BLaER1 (cell line): ENCODE results near the gene SLC1A1.
"Not testable (repeated sequence)": the region's sequence is repeated elsewhere in the genome, so short reads cannot be mapped to it uniquely, and the experiment has no call there.

Source experiments
- H3K27ac ChIP-seq: shearing (Covaris generic); formaldehyde crosslinking; 2 replicates; pipeline ENCODE4 v1.8.1; 2022
- H3K27me3 ChIP-seq: shearing (Covaris generic); formaldehyde crosslinking; 2 replicates; pipeline ENCODE4 v1.8.1; 2022
- H3K36me3 ChIP-seq: shearing (Covaris generic); formaldehyde crosslinking; 2 replicates; pipeline ENCODE4 v1.8.1; 2022
- H3K4me1 ChIP-seq: shearing (Covaris generic); formaldehyde crosslinking; 2 replicates; pipeline ENCODE4 v1.8.1; 2022
- H3K4me2 ChIP-seq: shearing (Covaris generic); formaldehyde crosslinking; 2 replicates; pipeline ENCODE4 v1.8.1; 2022
- H3K4me3 ChIP-seq: shearing (Covaris generic); formaldehyde crosslinking; 2 replicates; pipeline ENCODE4 v1.8.1; 2022
- H3K9ac ChIP-seq: shearing (Covaris generic); formaldehyde crosslinking; 2 replicates; pipeline ENCODE4 v1.8.1; 2022
- H3K9me3 ChIP-seq: shearing (Covaris generic); formaldehyde crosslinking; 2 replicates; pipeline ENCODE4 v1.8.1; 2022
- H4K20me1 ChIP-seq: shearing (Covaris generic); formaldehyde crosslinking; 2 replicates; pipeline ENCODE4 v1.8.1; 2022
- Cebpa-rat ChIP-seq: shearing (Covaris generic); IDR thresholded peaks from 2 replicates; pipeline ENCODE4 v1.8.1; 2022

The SLC1A1 gene

DNA sequence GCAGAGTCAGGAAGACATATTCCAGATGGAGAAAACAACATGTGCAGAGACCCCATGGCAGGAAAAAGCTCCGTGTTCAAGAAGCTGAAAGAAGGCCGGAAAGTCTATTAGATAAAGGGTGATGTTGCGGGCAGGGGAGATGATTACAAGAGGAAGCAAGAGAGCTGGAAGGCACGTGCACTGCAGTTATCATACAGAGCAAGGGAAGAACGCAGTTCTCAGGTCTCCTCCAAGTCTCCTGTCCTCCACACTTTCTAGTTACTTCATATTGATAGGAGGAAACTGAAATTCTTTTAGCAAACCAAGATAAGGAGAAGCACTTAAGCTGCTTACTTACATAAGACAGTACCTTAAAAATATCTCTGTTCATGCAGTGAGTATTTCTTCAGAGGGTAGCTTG, 113.6 kb downstream of the SLC1A1 start:
- 0 out of 2 replicates have a peak, but pooled peaks cover 2% of the 10 kb centered on the region for H3K27me3 ChIP-seq

DNA sequence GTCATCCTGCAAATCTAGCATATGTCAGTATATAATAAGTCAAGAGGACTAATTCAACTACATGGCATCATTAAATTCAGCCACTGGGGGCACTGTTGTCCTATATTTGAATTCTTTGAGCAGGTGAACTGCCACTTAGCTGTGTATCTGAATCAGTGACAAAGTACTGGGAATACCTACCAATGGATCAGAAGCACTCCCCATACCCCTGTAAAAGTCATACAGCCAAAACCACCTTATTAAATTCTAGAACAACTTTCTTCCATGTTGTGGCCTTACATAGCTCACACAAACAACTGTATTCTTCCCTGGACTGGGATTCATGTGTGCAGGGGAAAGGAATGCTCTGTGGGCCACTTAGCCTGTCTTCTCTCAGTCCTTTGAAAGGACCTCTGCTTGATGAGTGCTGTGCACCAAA, 114.4 kb downstream of the SLC1A1 start:
- no peak overlapping the region for H3K4me3 ChIP-seq
- no peaks in the 10 kb centered on the region for H3K9me3 ChIP-seq
- no peak overlapping the region for H3K9ac ChIP-seq
- no peak overlapping the region for H3K4me2 ChIP-seq
- H3K36me3 ChIP-seq: no peaks in the 10 kb centered on the region
- H4K20me1 ChIP-seq: no peaks in the 10 kb centered on the region
- H3K27ac ChIP-seq: no peak overlapping the region
- H3K4me1 ChIP-seq: no peaks in the 10 kb centered on the region
- H3K27me3 ChIP-seq: 0 out of 2 replicates have a peak, but pooled peaks cover 2% of the 10 kb centered on the region
- TF ChIP-seq Cebpa-rat: no peak

More for the DNA sequence above, 113.6 kb downstream of the SLC1A1 start:
- H4K20me1 ChIP-seq: no peaks in the 10 kb centered on the region
- no peak overlapping the region for H3K4me3 ChIP-seq
- no peaks in the 10 kb centered on the region for H3K9me3 ChIP-seq
- no peak for TF ChIP-seq Cebpa-rat
- no peak overlapping the region for H3K27ac ChIP-seq
- no peaks in the 10 kb centered on the region for H3K36me3 ChIP-seq
- H3K4me1 ChIP-seq: no peaks in the 10 kb centered on the region
- no peak overlapping the region for H3K9ac ChIP-seq
- H3K4me2 ChIP-seq: no peak overlapping the region

DNA sequence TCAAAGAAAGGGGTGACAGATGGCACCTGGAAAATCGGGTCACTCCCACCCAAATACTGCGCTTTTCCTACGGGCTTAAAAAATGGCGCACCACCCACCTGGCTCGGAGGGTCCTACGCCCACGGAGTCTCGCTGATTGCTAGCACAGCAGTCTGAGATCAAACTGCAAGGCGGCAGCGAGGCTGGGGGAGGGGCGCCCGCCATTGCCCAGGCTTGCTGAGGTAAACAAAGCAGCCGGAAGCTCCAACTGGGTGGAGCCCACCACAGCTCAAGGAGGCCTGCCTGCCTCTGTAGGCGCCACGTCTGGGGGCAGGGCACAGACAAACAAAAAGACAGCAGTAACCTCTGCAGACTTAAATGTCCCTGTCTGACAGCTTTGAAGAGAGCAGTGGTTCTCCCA, 115.8 kb downstream of the SLC1A1 start:
- not testable (repeated sequence) for H3K27ac ChIP-seq, H3K9ac ChIP-seq, H4K20me1 ChIP-seq, H3K4me2 ChIP-seq, H3K9me3 ChIP-seq, H3K4me1 ChIP-seq, H3K36me3 ChIP-seq, H3K4me3 ChIP-seq, H3K27me3 ChIP-seq

DNA sequence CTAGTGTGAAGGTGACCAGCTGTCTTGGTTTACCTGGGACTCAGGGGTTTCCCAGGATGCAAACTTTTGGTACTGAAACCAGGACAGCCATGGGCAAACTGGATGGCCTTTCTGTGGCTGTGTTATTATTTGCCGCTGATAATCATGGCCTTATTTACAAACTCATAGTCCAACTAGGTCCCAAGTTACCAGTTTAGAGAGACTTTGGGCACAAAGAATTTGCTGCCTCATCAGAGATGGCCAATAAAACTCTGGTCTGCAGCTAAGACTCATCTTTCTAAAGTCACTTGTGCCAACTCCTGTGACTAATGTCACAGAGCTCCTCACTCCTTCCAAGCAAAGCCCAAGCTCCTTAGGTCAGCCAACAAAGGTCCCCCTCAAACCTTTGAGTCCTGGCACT, 124.4 kb downstream of the SLC1A1 start:
- Histone ChIP-seq H3K4me1 (no peaks in the 10 kb centered on the region), H4K20me1 (no peaks in the 10 kb centered on the region), H3K4me2 (no peak overlapping the region), H3K36me3 (no peaks in the 10 kb centered on the region), H3K27me3 (no peaks in the 10 kb centered on the region), H3K4me3 (no peak overlapping the region), H3K9ac (no peak overlapping the region), H3K27ac (no peak overlapping the region), H3K9me3 (no peaks in the 10 kb centered on the region)
- no peak for TF ChIP-seq Cebpa-rat

DNA sequence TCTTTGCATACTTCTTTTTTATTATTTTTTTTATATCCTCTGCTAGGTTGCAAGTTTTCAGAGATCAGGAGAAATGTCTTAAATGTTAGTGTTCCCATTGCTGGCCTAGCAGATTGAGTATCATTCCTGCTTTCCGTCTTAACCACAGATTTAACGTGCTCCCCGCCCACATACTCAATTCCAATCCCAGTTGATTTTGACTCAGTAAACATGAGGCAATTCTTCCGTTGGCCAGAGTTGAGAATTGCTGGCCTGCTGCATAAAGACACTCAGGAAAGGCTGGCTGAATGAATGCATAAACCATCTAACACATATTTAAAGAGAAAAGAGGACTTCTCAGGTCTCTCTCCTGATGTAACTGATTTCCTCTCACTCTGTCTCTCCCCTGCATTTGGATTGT, 125.0 kb downstream of the SLC1A1 start:
- H3K4me3 ChIP-seq: no peak overlapping the region
- H3K27ac ChIP-seq: no peak overlapping the region
- no peak overlapping the region for H3K4me2 ChIP-seq
- no peaks in the 10 kb centered on the region for H3K4me1 ChIP-seq
- H4K20me1 ChIP-seq: no peaks in the 10 kb centered on the region
- TF ChIP-seq Cebpa-rat: no peak
- H3K9ac ChIP-seq: no peak overlapping the region
- H3K9me3 ChIP-seq: no peaks in the 10 kb centered on the region
- no peaks in the 10 kb centered on the region for H3K27me3 ChIP-seq
- no peaks in the 10 kb centered on the region for H3K36me3 ChIP-seq

DNA sequence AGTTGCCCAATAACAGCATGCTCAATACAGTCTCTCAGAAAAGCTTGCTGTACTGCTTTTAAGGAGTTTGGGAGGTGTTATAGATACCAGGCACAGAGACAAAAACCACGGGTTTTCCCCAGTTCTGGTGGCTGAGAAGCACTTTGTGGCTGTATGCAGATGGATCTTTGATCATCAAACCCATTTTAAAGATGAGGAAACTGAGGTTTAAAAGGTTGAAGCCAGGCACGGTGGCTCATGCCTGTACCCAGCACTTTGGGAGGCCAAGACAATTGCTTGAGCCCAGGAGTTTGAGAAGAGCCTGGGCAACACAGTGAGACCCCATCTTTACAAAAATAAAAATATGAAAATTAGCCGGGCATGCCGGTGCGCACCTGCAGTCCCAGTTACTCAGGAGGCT, 125.5 kb downstream of the SLC1A1 start:
- Histone ChIP-seq H3K9me3 (no peaks in the 10 kb centered on the region), H3K4me2 (no peak overlapping the region)

DNA sequence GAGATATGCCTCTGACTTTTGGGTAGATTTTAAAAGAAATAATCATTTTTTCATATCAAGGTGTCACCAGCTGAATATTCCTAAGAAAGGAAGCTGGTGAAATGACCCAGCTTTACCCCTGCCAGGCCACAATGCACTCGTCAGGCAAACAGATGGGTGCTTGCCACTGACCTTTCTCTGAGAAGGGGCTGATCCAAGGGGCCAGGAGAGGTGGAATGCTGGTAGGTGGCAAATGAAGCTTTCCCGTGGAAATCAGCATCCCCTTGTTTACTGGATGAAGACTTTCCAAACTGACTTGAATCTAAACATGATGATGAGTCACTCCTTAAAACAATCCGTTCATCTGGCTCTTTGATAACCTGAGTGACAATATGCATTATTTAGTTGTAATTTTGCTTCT, 127.5 kb downstream of the SLC1A1 start:
- Histone ChIP-seq H3K4me1 (no peaks in the 10 kb centered on the region), H3K27ac (no peak overlapping the region), H3K4me3 (no peak overlapping the region), H3K4me2 (no peak overlapping the region), H4K20me1 (no peaks in the 10 kb centered on the region), H3K9me3 (no peaks in the 10 kb centered on the region), H3K9ac (no peak overlapping the region), H3K36me3 (no peaks in the 10 kb centered on the region), H3K27me3 (no peaks in the 10 kb centered on the region)
- TF ChIP-seq Cebpa-rat: no peak

More for the DNA sequence above, 125.5 kb downstream of the SLC1A1 start:
- H4K20me1 ChIP-seq: no peaks in the 10 kb centered on the region
- H3K9ac ChIP-seq: no peak overlapping the region
- no peak overlapping the region for H3K27ac ChIP-seq
- no peaks in the 10 kb centered on the region for H3K27me3 ChIP-seq
- no peaks in the 10 kb centered on the region for H3K4me1 ChIP-seq
- H3K4me3 ChIP-seq: no peak overlapping the region
- no peaks in the 10 kb centered on the region for H3K36me3 ChIP-seq
- TF ChIP-seq Cebpa-rat: no peak

DNA sequence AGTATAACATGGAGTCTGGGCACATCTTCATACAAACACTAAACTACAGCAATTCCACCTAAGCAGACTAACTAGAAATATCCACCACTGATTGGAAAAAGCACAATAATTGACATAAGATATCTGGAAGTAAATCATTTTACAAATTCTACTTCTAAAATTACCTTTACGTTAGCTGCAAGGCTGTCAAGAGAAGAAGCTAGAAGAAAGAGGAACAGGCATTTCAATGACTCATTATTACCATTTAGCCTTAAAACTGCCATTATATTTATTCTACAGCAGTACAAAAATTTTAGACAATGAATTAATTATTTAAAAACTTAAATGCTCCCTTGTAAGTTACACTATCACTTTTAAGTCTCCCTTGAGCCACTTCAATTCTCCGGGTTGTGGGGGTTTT, 128.4 kb downstream of the SLC1A1 start:
- no peak overlapping the region for H3K27ac ChIP-seq
- no peaks in the 10 kb centered on the region for H3K36me3 ChIP-seq
- no peak for TF ChIP-seq Cebpa-rat

DNA sequence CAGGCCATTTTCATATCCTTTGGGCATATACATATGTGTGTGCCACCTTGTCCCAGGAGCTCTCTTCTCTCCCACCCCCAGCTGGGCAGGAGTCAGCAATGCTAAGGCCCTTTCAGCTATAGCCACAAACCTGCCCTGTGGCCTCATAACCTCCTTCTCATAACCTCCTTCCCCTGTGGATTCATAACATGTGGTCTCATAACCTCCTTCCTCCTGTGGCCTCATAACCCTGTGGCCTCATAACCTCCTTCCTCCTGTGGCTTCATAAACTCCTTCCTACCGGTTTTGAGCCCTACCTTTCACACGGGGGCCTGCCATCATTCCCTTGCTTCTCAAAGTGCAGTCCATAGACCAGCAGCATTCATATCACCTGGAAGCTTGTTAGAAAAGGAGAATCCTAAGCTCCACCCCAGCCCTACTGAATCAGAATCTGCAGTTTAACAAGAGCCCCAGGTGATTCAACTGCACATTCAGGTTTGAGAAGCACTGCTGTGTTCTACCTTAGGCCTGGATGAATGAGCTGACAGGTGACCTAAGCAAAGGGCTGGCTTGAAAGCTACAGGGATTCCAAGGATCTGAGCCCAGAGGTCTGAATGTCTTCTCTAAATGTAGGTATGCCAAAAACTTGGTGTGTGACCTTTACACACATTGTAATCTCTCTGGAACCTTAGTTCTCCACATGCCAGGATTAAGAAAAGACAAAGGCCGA, 129.9 kb downstream of the SLC1A1 start:
- Histone ChIP-seq H3K4me1 (no peaks in the 10 kb centered on the region), H3K27me3 (no peaks in the 10 kb centered on the region), H3K27ac (no peak overlapping the region), H3K9ac (no peak overlapping the region), H3K36me3 (no peaks in the 10 kb centered on the region), H3K4me2 (no peak overlapping the region), H4K20me1 (no peaks in the 10 kb centered on the region), H3K9me3 (no peaks in the 10 kb centered on the region), H3K4me3 (no peak overlapping the region)
- no peak for TF ChIP-seq Cebpa-rat

More for the DNA sequence above, 128.4 kb downstream of the SLC1A1 start:
- H3K27me3 ChIP-seq: no peaks in the 10 kb centered on the region
- H3K4me2 ChIP-seq: no peak overlapping the region
- H3K9ac ChIP-seq: no peak overlapping the region
- no peaks in the 10 kb centered on the region for H3K4me1 ChIP-seq
- no peak overlapping the region for H3K4me3 ChIP-seq
- H3K9me3 ChIP-seq: no peaks in the 10 kb centered on the region
- no peaks in the 10 kb centered on the region for H4K20me1 ChIP-seq

DNA sequence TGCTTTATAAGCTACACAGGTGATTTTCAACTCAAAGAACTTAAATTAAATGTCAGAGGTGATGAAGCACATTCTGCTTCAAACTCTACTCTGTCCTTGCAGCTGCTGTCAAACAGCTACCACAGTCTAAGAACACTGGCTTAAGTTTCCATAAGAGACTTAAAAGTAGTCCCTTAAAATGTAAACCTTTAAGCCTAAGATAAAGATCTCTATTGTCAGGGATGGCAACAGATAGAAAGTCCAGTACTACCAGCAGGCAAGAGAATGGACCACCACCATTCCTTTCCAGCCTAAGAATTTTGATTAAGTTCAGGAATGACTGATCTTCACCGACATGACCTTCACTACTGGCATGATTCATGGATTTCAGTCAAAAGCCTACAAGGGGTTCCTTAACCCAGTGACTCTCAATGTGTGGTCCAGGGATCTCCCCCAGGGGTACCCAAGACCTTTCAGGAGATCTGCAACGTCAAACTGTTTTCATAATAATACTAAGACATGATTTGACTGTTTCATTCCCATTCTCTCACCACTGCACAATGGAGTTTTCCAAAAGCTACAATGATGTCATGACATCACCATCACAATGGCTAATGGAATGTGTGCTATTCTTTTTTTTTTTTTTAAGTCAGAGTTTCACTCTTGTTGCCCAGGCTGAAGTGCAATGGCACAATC, 130.8 kb downstream of the SLC1A1 start:
- no peaks in the 10 kb centered on the region for H4K20me1 ChIP-seq
- no peak for TF ChIP-seq Cebpa-rat
- H3K4me1 ChIP-seq: no peaks in the 10 kb centered on the region
- H3K27me3 ChIP-seq: no peaks in the 10 kb centered on the region
- H3K27ac ChIP-seq: no peak overlapping the region
- H3K36me3 ChIP-seq: no peaks in the 10 kb centered on the region
- no peaks in the 10 kb centered on the region for H3K9me3 ChIP-seq
- no peak overlapping the region for H3K4me3 ChIP-seq
- H3K4me2 ChIP-seq: no peak overlapping the region
- no peak overlapping the region for H3K9ac ChIP-seq
